ENCODE measurements around the gene ANKRD44.

Gene ANKRD44

GRCh38 chr2:197128897-197129296 is 181.7 kb downstream of the ANKRD44 start:
- TF ChIP-seq CTCF (IDR thresholded peaks at IDR 0.05; ENCODE audit: borderline replicate concordance, insufficient read depth, low read depth, low read length): no peak
- H3K4me3 ChIP-seq (ENCODE audit: low read depth, low read length): no peak overlapping the region

DNA sequence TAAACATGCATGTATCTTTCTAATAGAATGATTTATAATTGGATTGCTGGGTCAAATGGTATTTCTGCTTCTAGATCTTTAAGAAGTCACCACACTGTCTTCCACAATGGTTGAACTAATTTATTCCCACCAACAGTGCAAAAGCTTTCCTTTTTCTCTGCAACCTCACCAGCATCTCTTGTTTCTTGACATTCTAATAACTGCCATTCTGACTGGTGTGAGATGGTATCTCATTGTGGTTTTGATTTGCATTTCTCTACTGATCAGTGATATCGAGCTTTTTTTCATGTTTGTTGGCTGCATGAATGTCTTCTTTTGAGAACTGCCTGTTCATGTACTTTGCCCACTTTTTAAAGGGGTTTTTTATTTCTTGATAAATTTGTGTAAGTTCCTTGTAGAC is 182.5 kb downstream of the ANKRD44 start:
- no peak overlapping the region for H3K4me3 ChIP-seq (ENCODE audit: low read depth, low read length)
- TF ChIP-seq CTCF (IDR thresholded peaks at IDR 0.05; ENCODE audit: borderline replicate concordance, insufficient read depth, low read depth, low read length): no peak

DNA sequence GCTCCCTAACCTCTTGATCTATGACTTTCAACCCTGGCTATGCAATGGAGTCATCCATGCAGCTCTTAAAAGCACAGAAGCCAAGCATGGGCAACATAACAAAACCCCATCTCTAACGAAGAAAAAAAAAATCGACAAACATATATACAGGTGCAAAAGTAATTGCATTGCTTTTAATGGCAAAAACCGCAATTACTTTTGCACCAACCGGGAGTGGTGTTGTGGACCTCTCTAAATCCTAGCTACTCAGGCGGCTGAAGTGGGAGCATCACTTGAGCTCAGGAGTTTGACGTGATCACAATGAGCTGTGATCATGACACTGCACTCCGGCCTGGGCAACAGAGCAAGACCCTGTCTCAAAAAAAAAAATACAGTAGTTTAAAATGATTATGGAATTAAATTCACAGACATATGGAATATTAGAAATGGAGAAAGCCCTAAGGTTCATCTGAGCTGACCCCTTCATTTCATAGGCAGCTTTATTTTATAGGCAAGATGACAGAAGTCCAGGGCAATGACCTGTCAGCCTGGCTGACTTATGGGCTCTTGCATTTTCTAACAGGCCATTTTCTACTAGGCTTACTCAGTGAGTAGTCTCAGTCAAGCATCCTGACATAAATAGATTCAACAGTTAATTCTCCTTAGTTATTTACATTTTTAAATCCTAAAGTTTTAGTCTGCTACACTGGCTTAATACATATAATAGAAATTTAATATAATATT is 183.8 kb downstream of the ANKRD44 start:
- no peak overlapping the region for H3K4me3 ChIP-seq (ENCODE audit: low read depth, low read length)
- TF ChIP-seq CTCF (IDR thresholded peaks at IDR 0.05; ENCODE audit: borderline replicate concordance, insufficient read depth, low read depth, low read length): no peak

GRCh38 chr2:197124639-197125390 is 185.8 kb downstream of the ANKRD44 start:
- no peak overlapping the region for H3K4me3 ChIP-seq (ENCODE audit: low read depth, low read length)
- no peak for TF ChIP-seq CTCF (IDR thresholded peaks at IDR 0.05; ENCODE audit: borderline replicate concordance, insufficient read depth, low read depth, low read length)

DNA sequence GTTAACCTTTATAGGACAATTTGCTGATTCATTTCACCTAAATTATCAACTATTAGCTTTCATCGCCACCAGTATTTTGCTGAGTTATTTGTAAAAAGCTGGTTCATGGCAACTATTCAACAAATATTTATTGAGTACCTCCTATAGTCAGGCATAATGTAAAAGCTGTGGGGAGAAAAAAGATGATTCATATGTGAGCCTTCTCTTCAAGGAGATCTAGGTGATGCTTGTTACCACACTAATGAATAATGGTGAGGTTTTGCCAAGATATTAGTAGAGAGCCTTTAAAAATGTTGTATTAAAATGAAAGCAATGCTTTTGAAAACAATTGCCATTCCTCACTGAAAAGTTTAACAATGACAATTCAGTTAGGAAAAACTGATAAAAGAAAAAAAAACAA is 187.8 kb downstream of the ANKRD44 start:
- no peak overlapping the region for H3K4me3 ChIP-seq (ENCODE audit: low read depth, low read length)
- TF ChIP-seq CTCF (IDR thresholded peaks at IDR 0.05; ENCODE audit: borderline replicate concordance, insufficient read depth, low read depth, low read length): no peak

DNA sequence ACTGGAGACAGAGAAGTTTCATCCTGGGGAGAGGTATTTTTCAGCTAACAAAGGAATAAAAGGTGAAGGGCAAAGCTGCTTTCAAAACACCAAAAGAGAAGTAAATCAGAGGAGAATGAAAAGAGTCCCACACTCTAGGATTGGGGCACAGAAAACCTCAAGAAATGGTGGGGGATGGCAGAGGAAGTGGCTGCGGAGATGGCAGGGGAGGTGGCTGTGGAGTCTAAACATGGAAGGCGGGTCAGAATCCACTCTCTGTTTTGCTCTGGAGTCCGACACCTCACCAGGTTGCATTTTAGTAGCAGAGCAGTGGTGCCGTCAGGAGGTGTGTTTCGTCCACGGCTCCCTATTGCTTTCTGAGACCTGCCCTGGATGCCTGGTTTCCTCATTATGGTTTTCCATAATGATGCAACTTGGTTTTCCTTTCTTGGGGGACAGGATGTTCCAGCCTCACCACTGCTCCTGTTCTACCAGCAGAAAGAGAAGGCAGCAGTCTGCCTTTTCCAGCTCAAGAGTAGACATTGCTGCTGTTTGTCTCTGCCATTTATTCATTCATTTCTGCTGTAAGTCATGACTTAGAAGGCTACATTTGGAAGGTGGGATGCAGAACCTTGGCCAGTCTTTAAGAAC is 188.7 kb downstream of the ANKRD44 start:
- TF ChIP-seq CTCF (IDR thresholded peaks at IDR 0.05; ENCODE audit: borderline replicate concordance, insufficient read depth, low read depth, low read length): no peak
- no peak overlapping the region for H3K4me3 ChIP-seq (ENCODE audit: low read depth, low read length)

Data from GM12875 (cell line).